Activated T-cell treated with anti-CD3 and anti-CD28 coated beads, Interleukin-2, amount 50 U/mL, for 4 hours (primary cell): ENCODE measurements around the gene PRKX. TPM values are rescaled to one million over a fixed set of nuclear protein-coding genes. Genes with fewer than 3 reads are reported as not detected.
"Not testable (repeated sequence)": the region's sequence is repeated elsewhere in the genome, so short reads cannot be mapped to it uniquely, and the experiment has no call there.

Experiments used
- ATAC-seq, 2 donors: fragments of 200-7000 bp; cut with Tn5 transposase; one replicate each; pipeline ENCODE4 v1.10.0; 2021
- DNase-seq: peaks from one replicate; pipeline ENCODE4 v3.0.0-alpha.2; 2020
- H3K27me3 Mint-ChIP-seq: one replicate; pipeline ENCODE4 v1.8.0; 2021; ENCODE audit warnings: low read depth, mixed read lengths
- H3K36me3 Mint-ChIP-seq: one replicate; pipeline ENCODE4 v1.8.0; 2022; ENCODE audit warnings: mixed read lengths; ENCODE audit not compliant: insufficient read depth
- H3K4me1 Mint-ChIP-seq: one replicate; pipeline ENCODE4 v1.8.0; 2021; ENCODE audit warnings: low read depth, mixed read lengths
- H3K4me3 Mint-ChIP-seq: one replicate; pipeline ENCODE4 v1.8.0; 2021; ENCODE audit warnings: mild to moderate bottlenecking, moderate library complexity, mixed read lengths
- H3K9me3 Mint-ChIP-seq: one replicate; pipeline ENCODE4 v1.8.0; 2021; ENCODE audit warnings: mixed read lengths
- total RNA-seq, 3 donors: library from RNA; stranded (reverse); gene quantifications; one replicate each; pipeline ENCODE4 v1.2.1, GENCODE V29; 2021

Gene PRKX
- total RNA-seq, 3 donors from 2014 or later, result 29.5 to 40.8 (median 29.8) TPM

DNA sequence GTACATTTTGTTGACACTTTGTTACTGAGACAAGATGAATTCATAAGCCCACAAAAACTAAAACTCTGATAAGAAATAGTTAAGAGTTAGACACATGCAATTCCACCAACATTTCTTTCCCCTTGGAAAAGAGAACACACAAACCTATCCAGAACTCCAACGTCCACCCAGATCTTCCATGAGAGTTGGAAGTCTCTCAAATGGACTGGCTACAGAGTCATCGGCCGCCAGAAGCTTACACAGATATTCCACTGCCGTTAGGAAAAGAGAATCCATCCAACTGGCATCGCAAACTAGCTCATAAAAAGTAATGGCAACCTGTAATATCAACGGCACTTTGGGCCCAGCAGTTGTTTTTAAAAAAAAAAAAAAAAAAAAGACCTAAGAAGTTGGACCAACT, 114.7 kb downstream of the PRKX start:
- Mint-ChIP-seq H3K9me3 (no peaks in the 10 kb centered on the region), H3K4me3 (no peak overlapping the region), H3K27me3 (no peaks in the 10 kb centered on the region), H3K4me1 (no peaks in the 10 kb centered on the region), H3K36me3 (peaks cover 10% of the 10 kb centered on the region)
- ATAC-seq (no peak), DNase-seq (no peak)

DNA sequence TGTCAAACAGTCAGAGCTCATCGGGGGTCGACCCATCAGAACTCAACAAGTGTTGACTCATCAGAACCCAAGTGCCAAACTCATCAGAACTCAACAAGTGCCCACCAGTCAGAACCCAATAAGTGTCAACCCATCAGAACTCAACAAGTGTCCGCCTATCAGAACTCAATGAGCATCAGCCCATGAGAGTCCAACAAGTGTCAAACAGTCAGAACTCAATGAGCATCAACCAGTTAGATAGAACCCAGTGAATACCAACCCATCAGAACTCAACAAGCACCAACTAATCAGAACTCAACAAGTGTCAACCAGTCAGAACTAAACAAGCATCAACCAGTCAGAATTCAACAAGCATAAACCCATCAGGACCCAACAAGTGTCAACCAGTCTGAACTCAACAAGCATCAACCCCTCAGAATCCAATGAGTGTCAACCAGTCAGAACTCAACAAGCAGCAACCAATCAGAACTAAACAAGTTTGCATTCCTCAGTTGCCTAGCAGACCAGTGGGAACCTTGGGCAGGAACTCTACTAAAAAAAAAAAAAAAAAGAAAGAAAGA, 115.3 kb downstream of the PRKX start:
- Mint-ChIP-seq H3K9me3 (no peaks in the 10 kb centered on the region), H3K4me1 (no peaks in the 10 kb centered on the region), H3K4me3 (no peak overlapping the region), H3K27me3 (no peaks in the 10 kb centered on the region), H3K36me3 (peaks cover 10% of the 10 kb centered on the region)
- DNase-seq (no peak), ATAC-seq (no peak)

DNA sequence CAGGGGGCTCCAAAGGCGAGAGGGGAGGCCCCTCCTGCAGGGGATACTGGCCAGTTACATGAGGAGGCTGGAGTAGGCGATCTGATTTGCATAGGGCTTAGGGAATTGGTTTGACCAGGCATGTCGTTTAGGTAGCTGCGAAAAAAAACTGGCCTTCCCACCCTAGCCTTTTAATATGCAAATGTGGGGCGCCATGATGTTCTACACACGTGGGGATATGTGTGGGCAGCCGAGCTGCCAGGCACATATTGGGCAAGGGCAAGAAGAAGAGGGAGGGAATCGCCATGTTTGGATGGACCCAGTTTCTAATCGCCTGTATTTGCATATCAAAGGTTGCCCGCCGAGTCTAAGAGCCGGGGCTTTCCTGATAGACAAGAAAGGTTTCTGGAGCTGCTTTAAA, 121.3 kb downstream of the PRKX start:
- no peak overlapping the region for H3K4me3 Mint-ChIP-seq
- H3K27me3 Mint-ChIP-seq, result no peaks in the 10 kb centered on the region
- peaks cover 4% of the 10 kb centered on the region for H3K36me3 Mint-ChIP-seq
- ATAC-seq (no peak), DNase-seq (no peak)
- peaks cover 5% of the 10 kb centered on the region for H3K4me1 Mint-ChIP-seq
- no peaks in the 10 kb centered on the region for H3K9me3 Mint-ChIP-seq

DNA sequence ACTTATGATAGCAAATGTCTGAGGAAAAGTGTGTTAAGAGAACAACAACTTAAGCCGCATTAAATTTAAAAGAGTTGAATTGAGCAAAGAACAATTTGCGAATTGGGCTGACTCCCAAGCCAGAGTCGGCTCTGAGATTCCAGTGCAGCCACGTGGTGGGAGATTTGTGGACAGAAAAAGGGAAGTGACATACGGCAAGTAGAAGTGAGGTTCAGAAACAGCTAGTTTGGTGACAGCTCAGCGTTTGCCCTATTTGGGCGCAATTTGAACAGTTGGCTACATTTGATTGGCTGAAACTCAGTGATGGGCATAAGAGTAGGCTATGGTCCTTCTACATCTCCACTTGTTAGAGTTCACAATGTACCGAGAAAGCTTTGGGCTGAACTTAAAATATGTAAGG, 124.0 kb downstream of the PRKX start:
- DNase-seq, result no peak
- no peak overlapping the region for H3K4me3 Mint-ChIP-seq
- H3K27me3 Mint-ChIP-seq, result no peaks in the 10 kb centered on the region
- H3K36me3 Mint-ChIP-seq, result no peaks in the 10 kb centered on the region
- H3K9me3 Mint-ChIP-seq, result no peaks in the 10 kb centered on the region
- no peak for ATAC-seq
- peaks cover 10% of the 10 kb centered on the region for H3K4me1 Mint-ChIP-seq

DNA sequence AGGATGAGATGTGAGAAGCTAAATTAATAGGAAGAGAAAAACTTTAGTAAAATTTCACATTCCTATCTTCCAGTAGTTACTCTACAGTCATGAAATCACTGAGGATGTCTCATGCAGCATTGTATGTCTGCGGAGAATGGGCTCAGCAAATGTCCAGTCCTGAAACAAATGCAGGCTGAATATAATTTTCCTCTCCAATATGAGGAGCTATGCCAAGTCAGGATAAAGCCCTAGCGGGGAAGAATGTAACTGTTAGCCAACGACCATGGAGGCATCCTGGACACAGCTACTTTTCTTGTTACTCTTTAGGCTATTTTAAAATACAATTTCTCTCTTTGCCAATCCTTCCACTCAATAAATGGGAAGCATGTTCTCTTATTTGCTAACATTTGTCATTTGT, 127.7 kb downstream of the PRKX start:
- no peak for ATAC-seq
- no peaks in the 10 kb centered on the region for H3K27me3 Mint-ChIP-seq
- H3K36me3 Mint-ChIP-seq, result peaks cover 3% of the 10 kb centered on the region
- H3K4me3 Mint-ChIP-seq, result no peak overlapping the region
- H3K4me1 Mint-ChIP-seq, result peaks cover 14% of the 10 kb centered on the region
- DNase-seq, result no peak
- no peaks in the 10 kb centered on the region for H3K9me3 Mint-ChIP-seq

DNA sequence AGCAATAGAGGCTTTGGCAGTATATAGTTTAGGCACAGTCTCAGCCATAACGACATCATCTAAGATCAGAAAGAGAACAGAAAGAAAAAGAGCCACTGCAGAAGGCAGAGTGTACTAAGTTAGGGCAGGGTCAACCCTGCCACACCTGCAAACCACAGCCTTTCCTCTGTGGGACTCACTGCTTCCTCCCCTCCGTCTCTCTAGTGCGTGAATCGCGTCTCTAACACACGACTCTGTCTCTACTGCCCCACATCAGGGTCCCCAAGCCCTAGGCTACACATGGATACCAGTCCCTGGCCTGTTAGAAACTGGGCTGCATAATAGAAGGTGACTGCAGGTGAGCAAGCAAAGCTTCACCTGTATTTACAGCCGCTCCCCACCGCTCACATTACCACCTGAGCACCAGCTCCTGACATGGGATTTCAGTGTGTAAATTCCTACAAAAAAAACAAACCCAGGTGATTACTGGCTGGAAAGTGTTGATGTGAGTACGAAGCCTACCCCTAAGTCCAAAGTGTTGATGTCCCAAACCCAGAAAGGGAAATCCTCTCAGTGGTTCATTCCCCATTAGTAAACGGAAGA, 128.9 kb downstream of the PRKX start:
- DNase-seq, result no peak
- H3K36me3 Mint-ChIP-seq, result peaks cover 3% of the 10 kb centered on the region
- no peaks in the 10 kb centered on the region for H3K9me3 Mint-ChIP-seq
- H3K27me3 Mint-ChIP-seq, result no peaks in the 10 kb centered on the region
- no peak for ATAC-seq
- H3K4me3 Mint-ChIP-seq, result no peak overlapping the region
- H3K4me1 Mint-ChIP-seq, result peaks cover 14% of the 10 kb centered on the region

DNA sequence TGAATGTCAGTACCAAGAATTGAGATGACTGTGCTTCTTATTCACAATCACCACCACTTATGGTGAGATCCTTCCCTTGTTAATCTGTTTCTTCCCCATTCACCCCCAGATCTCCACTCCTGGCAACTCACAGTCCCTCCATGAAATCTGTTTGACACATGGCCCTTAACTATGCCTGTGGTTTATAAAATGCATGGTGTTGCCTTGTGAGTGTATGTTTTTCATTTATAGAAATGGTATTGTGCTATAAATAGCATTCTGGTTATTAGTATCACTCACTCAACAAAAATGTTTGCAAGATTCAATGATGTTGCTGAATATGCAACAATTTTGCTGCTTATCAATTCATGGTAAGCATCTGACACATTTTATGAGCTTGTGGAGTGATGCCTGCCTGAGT, 131.0 kb downstream of the PRKX start:
- no peaks in the 10 kb centered on the region for H3K27me3 Mint-ChIP-seq
- H3K4me3 Mint-ChIP-seq, result no peak overlapping the region
- H3K9me3 Mint-ChIP-seq, result no peaks in the 10 kb centered on the region
- DNase-seq (no peak), ATAC-seq (no peak)
- peaks cover 10% of the 10 kb centered on the region for H3K4me1 Mint-ChIP-seq
- H3K36me3 Mint-ChIP-seq, result peaks cover 3% of the 10 kb centered on the region

DNA sequence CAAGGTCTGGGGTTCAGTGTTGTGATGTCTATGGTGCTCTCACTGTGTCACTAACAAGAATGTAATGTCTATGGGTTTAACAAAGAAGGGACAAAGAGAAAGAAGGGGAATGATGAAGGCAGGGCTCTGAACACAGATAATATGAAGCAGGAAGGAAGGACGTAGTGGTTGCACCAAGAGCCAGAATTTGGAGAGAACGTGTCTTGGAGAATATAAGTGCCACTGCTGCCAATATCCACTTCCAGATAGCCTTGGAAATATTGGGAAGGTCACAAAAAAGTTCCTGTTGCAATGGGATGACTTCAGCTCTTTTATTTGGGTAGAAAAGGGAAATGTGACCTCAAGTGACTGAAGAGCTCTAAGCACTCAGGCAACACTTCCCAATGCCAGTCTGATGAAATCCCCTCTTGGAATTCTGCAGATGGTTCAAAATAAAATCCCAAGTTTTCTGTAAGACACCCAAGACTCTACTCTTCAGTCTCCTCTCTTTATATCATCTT, 131.8 kb downstream of the PRKX start:
- DNase-seq (no peak), ATAC-seq (no peak)
- Mint-ChIP-seq H3K9me3 (no peaks in the 10 kb centered on the region), H3K27me3 (no peaks in the 10 kb centered on the region), H3K36me3 (peaks cover 3% of the 10 kb centered on the region), H3K4me1 (peaks cover 8% of the 10 kb centered on the region), H3K4me3 (no peak overlapping the region)

DNA sequence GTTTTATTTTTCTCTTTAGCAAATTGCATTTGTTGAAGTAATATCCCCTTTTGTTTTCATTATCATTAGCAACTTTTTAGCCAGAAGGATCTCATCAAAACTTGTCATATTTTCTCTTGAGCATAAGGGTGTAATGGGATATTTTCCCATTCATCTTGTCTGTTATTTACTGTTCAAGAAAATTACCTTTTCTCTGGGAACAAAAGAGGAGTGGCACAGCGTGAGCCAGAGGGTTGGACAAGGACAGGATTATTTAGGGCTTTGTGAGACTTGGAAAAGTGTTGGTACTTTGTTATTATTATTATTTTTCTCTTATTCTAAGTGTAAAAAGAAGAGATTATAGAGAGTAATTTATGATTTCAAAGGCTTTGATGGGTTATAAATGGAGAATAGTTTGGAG, 135.9 kb downstream of the PRKX start:
- Mint-ChIP-seq H3K9me3 (no peaks in the 10 kb centered on the region), H3K4me1 (no peaks in the 10 kb centered on the region), H3K4me3 (no peak overlapping the region), H3K27me3 (no peaks in the 10 kb centered on the region), H3K36me3 (peaks cover 4% of the 10 kb centered on the region)
- ATAC-seq, result no peak
- no peak for DNase-seq

DNA sequence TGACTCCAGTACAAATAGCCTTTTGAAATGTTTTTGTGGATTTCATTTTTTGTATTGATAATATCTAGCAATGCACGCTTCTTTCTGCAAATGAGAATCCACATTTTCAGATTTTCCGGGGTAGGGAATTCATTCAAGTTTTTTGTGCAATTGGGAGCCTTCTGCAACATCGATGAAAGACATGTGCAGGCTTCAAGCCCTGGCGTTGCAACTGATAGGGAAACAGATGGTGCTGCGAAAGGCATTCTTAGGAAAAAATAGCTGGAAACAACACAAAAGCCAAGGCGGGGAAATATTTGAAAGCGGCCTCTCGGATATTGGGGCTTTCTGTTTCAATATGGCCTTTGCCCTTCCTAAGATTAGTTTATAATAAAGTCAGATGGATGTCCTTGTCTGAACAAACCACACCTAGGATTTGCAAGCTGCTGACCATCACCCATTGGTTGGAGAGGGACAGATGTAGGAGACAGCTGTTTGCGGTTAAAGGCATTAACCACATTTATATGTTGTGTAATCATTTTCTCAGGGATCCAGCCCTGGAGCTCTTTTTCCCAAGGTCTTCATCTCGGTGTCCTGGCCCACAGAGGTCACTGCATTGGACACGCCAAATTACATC, 136.5 kb downstream of the PRKX start:
- peaks cover 2% of the 10 kb centered on the region for H3K36me3 Mint-ChIP-seq
- no peak for ATAC-seq
- H3K9me3 Mint-ChIP-seq, result no peaks in the 10 kb centered on the region
- DNase-seq, result no peak
- H3K4me3 Mint-ChIP-seq, result no peak overlapping the region
- no peaks in the 10 kb centered on the region for H3K4me1 Mint-ChIP-seq
- no peaks in the 10 kb centered on the region for H3K27me3 Mint-ChIP-seq

DNA sequence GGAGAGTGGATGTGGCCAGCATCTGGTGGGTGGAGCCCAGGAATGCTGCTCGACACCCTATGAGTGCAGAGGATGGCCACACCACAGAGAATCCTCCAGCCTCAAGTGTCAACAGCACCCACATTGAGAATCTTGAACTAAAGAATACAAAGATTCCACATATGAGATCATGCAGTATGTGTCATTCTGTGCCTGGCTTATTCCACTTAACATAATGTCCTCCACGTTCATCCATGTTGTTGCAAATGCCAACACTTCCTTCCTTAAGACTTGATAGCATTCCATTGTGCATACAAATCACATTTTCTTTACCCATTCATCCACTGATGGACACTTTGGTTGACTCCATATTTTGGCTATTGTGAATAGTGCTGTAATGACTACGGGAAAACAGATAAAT, 145.8 kb downstream of the PRKX start:
- H3K9me3 Mint-ChIP-seq, result no peaks in the 10 kb centered on the region
- ATAC-seq (no peak), DNase-seq (no peak)
- H3K36me3 Mint-ChIP-seq, result no peaks in the 10 kb centered on the region
- no peaks in the 10 kb centered on the region for H3K4me1 Mint-ChIP-seq
- no peak overlapping the region for H3K4me3 Mint-ChIP-seq
- no peaks in the 10 kb centered on the region for H3K27me3 Mint-ChIP-seq

DNA sequence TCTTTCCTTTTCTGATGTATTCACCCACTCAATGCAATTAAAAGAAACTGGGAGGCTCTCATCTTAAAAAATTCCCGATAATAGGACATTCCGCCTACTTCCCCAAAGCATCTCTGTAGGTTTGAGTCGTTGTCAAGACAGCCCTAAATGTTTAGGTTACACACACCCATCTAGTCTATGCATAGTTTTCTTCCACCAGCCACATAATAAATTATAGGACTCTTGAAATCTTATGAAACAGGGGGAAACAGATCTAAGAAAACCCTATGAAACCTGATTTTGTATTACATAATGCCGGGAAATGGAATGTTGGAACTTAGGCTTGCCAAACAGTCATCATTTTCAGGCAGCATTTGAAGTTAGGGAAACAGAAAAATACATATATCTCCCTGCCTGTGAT, 150.0 kb downstream of the PRKX start:
- no peak for ATAC-seq
- H3K9me3 Mint-ChIP-seq, result no peaks in the 10 kb centered on the region
- no peak for DNase-seq
- no peaks in the 10 kb centered on the region for H3K36me3 Mint-ChIP-seq
- no peaks in the 10 kb centered on the region for H3K4me1 Mint-ChIP-seq
- no peak overlapping the region for H3K4me3 Mint-ChIP-seq
- H3K27me3 Mint-ChIP-seq, result no peaks in the 10 kb centered on the region

DNA sequence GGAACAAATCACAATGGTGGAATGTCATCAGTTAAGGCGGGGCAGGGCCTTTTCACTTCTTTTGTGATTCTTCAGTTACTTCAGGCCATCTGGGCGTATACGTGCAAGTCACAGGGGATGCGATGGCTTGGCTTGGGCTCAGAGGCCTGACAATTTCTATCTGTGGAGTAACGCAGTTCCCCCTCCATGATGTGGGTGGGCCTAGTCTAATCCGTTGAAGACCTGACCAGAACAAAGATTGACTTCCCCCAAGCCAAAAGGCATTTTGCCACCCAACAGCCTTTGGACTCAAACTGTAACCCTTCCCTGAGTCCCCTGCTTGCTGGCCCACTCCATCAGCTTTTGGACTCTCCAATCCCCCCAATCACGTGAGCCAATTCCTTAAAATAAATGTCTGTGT, 153.4 kb downstream of the PRKX start:
- ATAC-seq, H3K36me3 Mint-ChIP-seq, DNase-seq, H3K4me3 Mint-ChIP-seq, H3K27me3 Mint-ChIP-seq, H3K4me1 Mint-ChIP-seq, H3K9me3 Mint-ChIP-seq: not testable (repeated sequence)
